GM19328 (cell line): ENCODE measurements around the gene EPS15.
"Not testable (repeated sequence)": the region's sequence is repeated elsewhere in the genome, so short reads cannot be mapped to it uniquely, and the experiment has no call there.

Experiments
- ATAC-seq: cut with Tn5 transposase; IDR thresholded peaks from one replicate; pipeline ENCODE4 v1.9.1; 2021; ENCODE audit warnings: mild to moderate bottlenecking, moderate library complexity; ENCODE audit not compliant: unreplicated experiment

Gene EPS15

GRCh38 chr1:51344276-51344601 lies 174.8 kb downstream of the EPS15 start:
- no peak for ATAC-seq

GRCh38 chr1:51343624-51344023 lies 175.4 kb downstream of the EPS15 start:
- no peak for ATAC-seq

- ATAC-seq = no peak
These were observed 176.4 kb downstream of the EPS15 start for GRCh38 chr1:51342591-51343206.

GRCh38 chr1:51341876-51342496 lies 177.1 kb downstream of the EPS15 start:
- peak; percentile 50 for ATAC-seq

- ATAC-seq = no peak
These were observed 178.7 kb downstream of the EPS15 start for GRCh38 chr1:51340380-51340779.

- ATAC-seq = no peak
These were observed 182.4 kb downstream of the EPS15 start for GRCh38 chr1:51336711-51337110.

GRCh38 chr1:51336004-51336403 lies 183.1 kb downstream of the EPS15 start:
- no peak for ATAC-seq

GRCh38 chr1:51331206-51332100 lies 187.6 kb downstream of the EPS15 start:
- no peak for ATAC-seq

- no peak for ATAC-seq
These were observed 188.5 kb downstream of the EPS15 start, which contains the start of gene TTC39A for GRCh38 chr1:51330331-51331201. TTC39A (minus strand) TSS chr1:51330562; CDS start chr1:51330477, 85 bp downstream.

- ATAC-seq = no peak
These were observed 189.4 kb downstream of the EPS15 start for GRCh38 chr1:51329443-51330325.

- no peak for ATAC-seq
These were observed 190.1 kb downstream of the EPS15 start for GRCh38 chr1:51328926-51329325.

GRCh38 chr1:51328279-51328678 lies 190.8 kb downstream of the EPS15 start:
- ATAC-seq = no peak

- ATAC-seq = no peak
These were observed 191.7 kb downstream of the EPS15 start for GRCh38 chr1:51327386-51327785.

- no peak for ATAC-seq
These were observed 192.2 kb downstream of the EPS15 start for GRCh38 chr1:51326839-51327238.

GRCh38 chr1:51325878-51326755 lies 192.9 kb downstream of the EPS15 start:
- no peak for ATAC-seq

GRCh38 chr1:51325391-51325790 lies 193.7 kb downstream of the EPS15 start:
- no peak for ATAC-seq

- ATAC-seq = not testable (repeated sequence)
These were observed 194.1 kb downstream of the EPS15 start for GRCh38 chr1:51325011-51325385.

GRCh38 chr1:51324251-51325010 lies 194.6 kb downstream of the EPS15 start:
- no peak for ATAC-seq
